HFFc6 (cell line): Measurements from ENCODE around the gene CEP89. TPM values are rescaled to one million over a fixed set of nuclear protein-coding genes. Genes with fewer than 3 reads are reported as not detected.

Experiments used
- DNase-seq: peaks from one replicate; pipeline ENCODE4 v3.0.0-alpha.2; 2018
- H3K27ac Mint-ChIP-seq: 2 replicates; pipeline ENCODE4 v1.8.0; 2020; ENCODE audit warnings: mild to moderate bottlenecking, mixed read lengths
- H3K27me3 Mint-ChIP-seq: 2 replicates; pipeline ENCODE4 v1.8.0; 2021; ENCODE audit warnings: mild to moderate bottlenecking, moderate library complexity, mixed read lengths; ENCODE audit not compliant: insufficient read depth
- H3K36me3 Mint-ChIP-seq: 2 replicates; pipeline ENCODE4 v1.8.0; 2021; ENCODE audit warnings: low read depth, mixed read lengths
- H3K4me1 Mint-ChIP-seq: 2 replicates; pipeline ENCODE4 v1.8.0; 2020; ENCODE audit warnings: low read depth, mixed read lengths
- H3K4me3 Mint-ChIP-seq: 2 replicates; pipeline ENCODE4 v1.8.0; 2020; ENCODE audit warnings: mild to moderate bottlenecking, moderate library complexity, mixed read lengths
- H3K9me3 Mint-ChIP-seq: 2 replicates; pipeline ENCODE4 v1.8.0; 2020; ENCODE audit warnings: mild to moderate bottlenecking, mixed read lengths
- total RNA-seq, 6 experiments: library from RNA; stranded (reverse); fragmentation: NEBNext Ultra II Directional; extraction: Animal tissue kit (Norgen Biotek cat#: 25700); gene quantifications; 2 replicates in 1 of 6; 3 replicates in 5 of 6; pipeline ENCODE4 v1.2.3, GENCODE V29; 2021
- TF ChIP-seq, protein P1 (sequence below): fragments of 200-600 bp; sonication (generic); IDR thresholded peaks from 2 replicates; pipeline ENCODE4 v1.5.0; 2021; ENCODE audit warnings: antibody characterized with exemption, mild to moderate bottlenecking

CEP89 gene
- total RNA-seq, 6 experiments from 2014 or later: 27.3 to 32.1 (median 30.9) TPM

DNA sequence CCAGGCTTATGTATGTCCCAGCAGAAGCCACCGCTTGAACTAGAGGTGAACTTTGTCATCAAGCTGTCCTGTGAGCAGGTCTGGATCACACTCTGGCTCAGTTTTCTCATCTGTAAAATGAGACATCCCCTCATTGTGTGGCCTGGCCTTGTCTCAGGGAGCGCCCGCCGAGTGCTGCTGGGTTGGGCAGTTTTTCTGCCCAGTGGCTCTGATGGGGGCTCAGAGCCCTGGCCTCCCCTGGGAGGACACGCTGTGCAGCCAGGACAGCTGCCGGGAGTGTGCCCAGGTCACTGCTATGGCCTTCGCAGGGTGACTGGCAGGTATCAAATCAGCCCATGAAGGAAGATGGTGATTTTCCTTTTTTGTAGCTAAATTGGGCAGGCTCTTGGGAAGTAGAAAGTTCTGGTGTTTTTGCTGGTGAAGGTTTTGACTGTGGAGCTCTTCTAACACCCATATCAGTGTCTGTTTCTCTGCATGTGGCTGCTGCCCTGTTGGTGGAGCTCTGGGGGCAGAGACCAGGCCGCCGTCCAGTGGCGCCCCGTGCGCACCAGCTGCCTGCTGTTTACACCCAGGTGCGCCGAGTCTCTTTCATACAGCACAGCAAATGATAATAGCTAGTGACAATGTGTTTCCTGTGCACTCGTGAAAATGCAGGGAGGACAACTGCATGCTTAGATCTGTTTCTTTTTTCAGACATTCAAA, 143.0 kb downstream of the CEP89 start:
- H3K27ac Mint-ChIP-seq: no peak overlapping the region
- no peaks in the 10 kb centered on the region for H3K36me3 Mint-ChIP-seq
- peaks cover 32% of the 10 kb centered on the region for H3K27me3 Mint-ChIP-seq
- no peak for DNase-seq
- H3K4me1 Mint-ChIP-seq: peaks cover 16% of the 10 kb centered on the region
- no peak overlapping the region for H3K4me3 Mint-ChIP-seq
- no peaks in the 10 kb centered on the region for H3K9me3 Mint-ChIP-seq
- TF ChIP-seq, protein P1, sequence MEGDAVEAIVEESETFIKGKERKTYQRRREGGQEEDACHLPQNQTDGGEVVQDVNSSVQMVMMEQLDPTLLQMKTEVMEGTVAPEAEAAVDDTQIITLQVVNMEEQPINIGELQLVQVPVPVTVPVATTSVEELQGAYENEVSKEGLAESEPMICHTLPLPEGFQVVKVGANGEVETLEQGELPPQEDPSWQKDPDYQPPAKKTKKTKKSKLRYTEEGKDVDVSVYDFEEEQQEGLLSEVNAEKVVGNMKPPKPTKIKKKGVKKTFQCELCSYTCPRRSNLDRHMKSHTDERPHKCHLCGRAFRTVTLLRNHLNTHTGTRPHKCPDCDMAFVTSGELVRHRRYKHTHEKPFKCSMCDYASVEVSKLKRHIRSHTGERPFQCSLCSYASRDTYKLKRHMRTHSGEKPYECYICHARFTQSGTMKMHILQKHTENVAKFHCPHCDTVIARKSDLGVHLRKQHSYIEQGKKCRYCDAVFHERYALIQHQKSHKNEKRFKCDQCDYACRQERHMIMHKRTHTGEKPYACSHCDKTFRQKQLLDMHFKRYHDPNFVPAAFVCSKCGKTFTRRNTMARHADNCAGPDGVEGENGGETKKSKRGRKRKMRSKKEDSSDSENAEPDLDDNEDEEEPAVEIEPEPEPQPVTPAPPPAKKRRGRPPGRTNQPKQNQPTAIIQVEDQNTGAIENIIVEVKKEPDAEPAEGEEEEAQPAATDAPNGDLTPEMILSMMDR: no peak

DNA sequence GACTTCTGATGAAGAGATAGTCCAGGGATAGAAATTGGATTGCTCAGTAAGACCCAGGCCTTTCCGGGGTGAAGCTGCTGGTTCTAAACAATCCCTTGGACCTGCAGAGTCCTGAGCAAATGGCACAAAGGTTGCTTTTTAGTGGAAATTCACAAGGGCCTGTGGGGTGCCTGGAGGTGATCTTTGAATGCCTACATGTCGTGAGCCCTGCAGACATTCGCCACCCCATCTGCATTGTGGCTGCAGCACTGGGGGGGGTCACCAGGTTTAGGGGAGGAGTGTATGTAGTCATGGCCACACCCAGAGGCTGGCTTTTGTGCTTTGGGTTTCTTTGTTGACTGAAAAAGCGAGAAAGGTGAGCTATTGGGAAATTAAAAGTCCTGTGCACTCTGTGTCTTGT, 143.6 kb downstream of the CEP89 start:
- H3K4me3 Mint-ChIP-seq: no peak overlapping the region
- DNase-seq: no peak

More for the DNA sequence above, 143.6 kb downstream of the CEP89 start:
- Mint-ChIP-seq H3K27ac (no peak overlapping the region), H3K27me3 (peaks cover 34% of the 10 kb centered on the region), H3K4me1 (peaks cover 16% of the 10 kb centered on the region), H3K9me3 (no peaks in the 10 kb centered on the region), H3K36me3 (no peaks in the 10 kb centered on the region)
- TF ChIP-seq, protein P1: no peak

Other genes with a start within 250 kb of the CEP89 start
- not detected for gene SLC7A9, start 102.2 kb downstream of the CEP89 start, total RNA-seq
- 1 to 10 TPM; 1.9 to 4.2 (median 3.3) TPM for gene FAAP24, start 284 bp upstream of the CEP89 start, total RNA-seq
- gene RHPN2, start 92.9 kb upstream of the CEP89 start, total RNA-seq: 1 to 10 TPM; 2.7 to 5.4 (median 3.4) TPM
- gene GPATCH1, start 109.2 kb upstream of the CEP89 start, total RNA-seq: 1 to 10 TPM; 5.9 to 7.8 (median 7.0) TPM
- gene WDR88, start 160.2 kb upstream of the CEP89 start, total RNA-seq: not detected
- gene LRP3, start 222.4 kb upstream of the CEP89 start, total RNA-seq: 10 to 100 TPM in 2 of 6 experiments, 1 to 10 TPM in 4; 1.9 to 17.7 (median 2.4) TPM